K562 (cell line): ENCODE measurements around the gene DSC1. TPM values are rescaled to one million over a fixed set of nuclear protein-coding genes. Genes with fewer than 3 reads are reported as not detected.

Experiments
- BRD9 ChIP-seq: fragments of 450-650 bp; IDR thresholded peaks from 2 replicates; pipeline ENCODE4 v1.6.1; 2018; ENCODE audit warnings: low read depth; ENCODE audit not compliant: partially characterized antibody
- CHD4 ChIP-seq: fragments of 200-600 bp; sonication (generic); IDR thresholded peaks from 3 replicates; pipeline ENCODE4 v1.6.1; 2012; ENCODE audit warnings: low read depth, mild to moderate bottlenecking, mixed read lengths, low read length, inconsistent platforms; ENCODE audit not compliant: insufficient read depth, insufficient replicate concordance, poor library complexity, severe bottlenecking
- COPS2 ChIP-seq: fragments of 450-650 bp; conservative IDR thresholded peaks from 2 replicates; pipeline ENCODE4 v1.6.1; 2016; ENCODE audit warnings: mild to moderate bottlenecking, moderate library complexity
- DPF2 ChIP-seq: fragments of 450-650 bp; IDR thresholded peaks from 2 replicates; pipeline ENCODE4 v1.6.1; 2016
- E2F8 ChIP-seq: fragments of 450-650 bp; IDR thresholded peaks from 2 replicates; pipeline ENCODE4 v1.7.1; 2018; ENCODE audit warnings: mild to moderate bottlenecking, low read depth; ENCODE audit not compliant: partially characterized antibody
- EP400 ChIP-seq: fragments of 450-650 bp; IDR thresholded peaks from 2 replicates; pipeline ENCODE4 v1.6.1; 2017; ENCODE audit warnings: antibody characterized with exemption, mild to moderate bottlenecking, moderate library complexity
- ETV1 ChIP-seq: fragments of 450-650 bp; conservative IDR thresholded peaks from 2 replicates; pipeline ENCODE4 v1.6.1; 2016; ENCODE audit warnings: missing genetic modification characterization, control low read depth, low read depth, missing compliant biosample characterization
- GTF2B ChIP-seq: IDR thresholded peaks from 2 replicates; pipeline ENCODE4 v1.6.1; 2011; ENCODE audit not compliant: insufficient read length; ENCODE audit errors: extremely low read depth
- HBP1 ChIP-seq: fragments of 450-650 bp; formaldehyde crosslinking; IDR thresholded peaks from 2 replicates; pipeline ENCODE4 v1.4.0; 2022; ENCODE audit warnings: missing genetic modification characterization
- IFI16 ChIP-seq: fragments of 250-450 bp; sonication (Bioruptor Pico); IDR thresholded peaks from 2 replicates; pipeline ENCODE4 v2.1.2; 2022; ENCODE audit warnings: mild to moderate bottlenecking, inconsistent platforms
- MCM2 ChIP-seq: fragments of 450-650 bp; IDR thresholded peaks from 2 replicates; pipeline ENCODE4 v1.6.1; 2017; ENCODE audit warnings: low read depth, mild to moderate bottlenecking
- MYC ChIP-seq, 2 experiments: fragments of 250-450 bp in 1 of 2; sonication (Bioruptor Pico) in 1 of 2; IDR thresholded peaks; 2 replicates each; pipeline versions ENCODE4 v1.5.1 to v1.6.1; 2012 to 2021; ENCODE audit warnings: low read depth in 2 of 2, borderline replicate concordance in 1 of 2, improper control_type of control experiment in 1 of 2, low read length in 1 of 2, mild to moderate bottlenecking in 1 of 2, moderate library complexity in 1 of 2
- MYNN ChIP-seq, 2 experiments: sonication (generic); formaldehyde crosslinking in 1 of 2; IDR thresholded peaks; 2 replicates each; pipeline versions ENCODE4 v1.5.0 to v1.6.1; 2016 to 2020; ENCODE audit warnings: antibody characterized with exemption in 1 of 2, missing genetic modification reagents in 1 of 2
- NCOA6 ChIP-seq: fragments of 450-650 bp; IDR thresholded peaks from 2 replicates; pipeline ENCODE4 v1.6.1; 2017; ENCODE audit warnings: mild to moderate bottlenecking
- NR2C2 ChIP-seq, 2 experiments: fragments of 200-800 bp in 1 of 2; sonication (Bioruptor generic) in 1 of 2; sonication (generic) in 1 of 2; formaldehyde crosslinking in 1 of 2; IDR thresholded peaks; 2 replicates each; pipeline versions ENCODE4 v1.6.1 to v1.8.0; 2016 to 2022; ENCODE audit warnings: mild to moderate bottlenecking in 1 of 2, missing compliant biosample characterization in 1 of 2, missing genetic modification characterization in 1 of 2, missing genetic modification reagents in 1 of 2
- RBBP5 ChIP-seq: fragments of 200-600 bp; sonication (generic); IDR thresholded peaks from 2 replicates; pipeline ENCODE4 v1.6.1; 2012; ENCODE audit warnings: borderline replicate concordance, mild to moderate bottlenecking, low read length, control low read depth, inconsistent platforms; ENCODE audit not compliant: insufficient read depth, poor library complexity, severe bottlenecking
- RHOXF2B ChIP-seq: fragments of 250-450 bp; sonication (Bioruptor Pico); conservative IDR thresholded peaks from 2 replicates; pipeline ENCODE4 v1.5.1; 2021
- ZNF12 ChIP-seq: sonication (generic); formaldehyde crosslinking; IDR thresholded peaks from 2 replicates; pipeline ENCODE4 v1.4.0; 2020; ENCODE audit warnings: mild to moderate bottlenecking, missing genetic modification reagents
- ZNF347 ChIP-seq: fragments of 450-650 bp; formaldehyde crosslinking; IDR thresholded peaks from 2 replicates; pipeline ENCODE4 v1.4.0; 2020; ENCODE audit warnings: low read depth, mild to moderate bottlenecking, moderate library complexity
- ZNF512 ChIP-seq: IDR thresholded peaks from 2 replicates; pipeline ENCODE4 v1.6.1; 2016; ENCODE audit warnings: missing genetic modification characterization, missing compliant biosample characterization
- polyA plus RNA-seq, 8 experiments: library from polyadenylated mRNA; depleted of rRNA in 4 of 8; stranded (reverse) in 5 of 8; unstranded in 3 of 8; fragments of >200 nt; fragmentation: Nextera tagmentation in 2 of 8; fragmentation: Illumina TruSeq in 1 of 8; extraction: Ambion mirVana in 2 of 8; extraction: Trizol in 1 of 8; gene quantifications; 2 replicates each; pipeline versions ENCODE4 v1.2.1 to v1.2.3, GENCODE V29; 2011 to 2014; ENCODE audit warnings: inconsistent platforms in 1 of 8, missing spikeins in 1 of 8
- total RNA-seq, 7 experiments: library from RNA; depleted of rRNA in 6 of 7; stranded (reverse); fragments of >200 nt in 6 of 7; fragmentation: Illumina TruSeq in 2 of 7; extraction: Trizol in 2 of 7; gene quantifications; 2 replicates each; pipeline versions ENCODE4 v1.2.1 to v1.2.3, GENCODE V29; 2011 to 2021; ENCODE audit warnings: low replicate concordance in 1 of 7

Gene DSC1
- total and polyA plus RNA-seq, 9 of the 15 experiments (the other 6 are each of a cell fraction or from before 2014, with no cell fraction given): 0.04 to 0.07 (median 0.05) TPM; not detected in 4

- peak; percentile 32 for TF ChIP-seq E2F8
- no peak for TF ChIP-seq HBP1
- no peak for TF ChIP-seq ZNF12 (CRISPR knock-in tag)
- peak; percentile 53; the same call in 1 of the 2 replicates for TF ChIP-seq NR2C2 (CRISPR knock-in tag; IDR thresholded peaks at IDR 0.05)
- peak; percentile 90 for TF ChIP-seq NR2C2 (tag; IDR thresholded peaks at IDR 0.05)
- peak; percentile 24 for TF ChIP-seq CHD4
- TF ChIP-seq EP400: 0 out of 2 replicates have a peak, but pooled peaks have one; percentile 52
- peak; percentile 52; the same call in 1 of the 2 replicates for TF ChIP-seq MYC (IDR thresholded peaks at IDR 0.05; ENCODE audit: low read depth, low read length)
- no peak for TF ChIP-seq MYC (CRISPR knock-in tag; IDR thresholded peaks at IDR 0.05; ENCODE audit: borderline replicate concordance, low read depth)
- no peak for TF ChIP-seq ETV1 (tag)
- TF ChIP-seq RHOXF2B (CRISPR knock-in tag): no peak
- no peak for TF ChIP-seq MCM2
- TF ChIP-seq IFI16 (CRISPR knock-in tag): no peak
- peak; percentile 70 for TF ChIP-seq RBBP5
- no peak for TF ChIP-seq COPS2
- no peak for TF ChIP-seq ZNF512 (tag)
- TF ChIP-seq MYNN (IDR thresholded peaks at IDR 0.05): no peak
- no peak for TF ChIP-seq MYNN (CRISPR knock-in tag; IDR thresholded peaks at IDR 0.05)
- no peak for TF ChIP-seq GTF2B
- no peak for TF ChIP-seq NCOA6
- no peak for TF ChIP-seq BRD9
- TF ChIP-seq ZNF347 (CRISPR knock-in tag): no peak
- TF ChIP-seq DPF2: 0 out of 2 replicates have a peak, but pooled peaks have one; percentile 29
Observed at GRCh38 chr18:31101183-31102024, 61.3 kb downstream of the DSC1 start (continued).
